ENCODE results near the gene SASH1. TPM values are rescaled to one million over a fixed set of nuclear protein-coding genes. Genes with fewer than 3 reads are reported as not detected.

Gene SASH1
- total RNA-seq, 1 donor from 2014 or later, result 86.4 TPM

- no peak overlapping the region for H3K27ac ChIP-seq
- no peaks in the 10 kb centered on the region for H3K9me3 ChIP-seq
- no peaks in the 10 kb centered on the region for H3K36me3 ChIP-seq
- no peak for TF ChIP-seq POLR2A (IDR thresholded peaks at IDR 0.05)
- no peak for TF ChIP-seq CTCF (IDR thresholded peaks at IDR 0.05)
- TF ChIP-seq POLR2AphosphoS5 (IDR thresholded peaks at IDR 0.05; ENCODE audit: insufficient read depth in 1 of 2, low read depth in 1 of 2), result no peak
- H3K27me3 ChIP-seq, result no peaks in the 10 kb centered on the region
- intact Hi-C loops (cut with DNase I), result no loop called here
- no peak for DNase-seq (ENCODE audit: extremely low spot score in 2 of 2)
- no peaks in the 10 kb centered on the region for H3K4me1 ChIP-seq
- no peak overlapping the region for H3K4me3 ChIP-seq
Observed at GRCh38 chr6:148590883-148591282, 248.2 kb downstream of the SASH1 start.

GRCh38 chr6:148591656-148592055 is 249.0 kb downstream of the SASH1 start:
- H3K27me3 ChIP-seq, result no peaks in the 10 kb centered on the region
- no peaks in the 10 kb centered on the region for H3K4me1 ChIP-seq
- no peaks in the 10 kb centered on the region for H3K9me3 ChIP-seq
- H3K36me3 ChIP-seq, result no peaks in the 10 kb centered on the region
- no peak for DNase-seq (ENCODE audit: extremely low spot score in 2 of 2)
- no peak overlapping the region for H3K27ac ChIP-seq
- TF ChIP-seq CTCF (IDR thresholded peaks at IDR 0.05) (no peak), POLR2A (IDR thresholded peaks at IDR 0.05) (no peak), POLR2AphosphoS5 (IDR thresholded peaks at IDR 0.05; ENCODE audit: insufficient read depth in 1 of 2, low read depth in 1 of 2) (no peak)
- intact Hi-C loops (cut with DNase I), result no loop called here
- H3K4me3 ChIP-seq, result no peak overlapping the region

DNA sequence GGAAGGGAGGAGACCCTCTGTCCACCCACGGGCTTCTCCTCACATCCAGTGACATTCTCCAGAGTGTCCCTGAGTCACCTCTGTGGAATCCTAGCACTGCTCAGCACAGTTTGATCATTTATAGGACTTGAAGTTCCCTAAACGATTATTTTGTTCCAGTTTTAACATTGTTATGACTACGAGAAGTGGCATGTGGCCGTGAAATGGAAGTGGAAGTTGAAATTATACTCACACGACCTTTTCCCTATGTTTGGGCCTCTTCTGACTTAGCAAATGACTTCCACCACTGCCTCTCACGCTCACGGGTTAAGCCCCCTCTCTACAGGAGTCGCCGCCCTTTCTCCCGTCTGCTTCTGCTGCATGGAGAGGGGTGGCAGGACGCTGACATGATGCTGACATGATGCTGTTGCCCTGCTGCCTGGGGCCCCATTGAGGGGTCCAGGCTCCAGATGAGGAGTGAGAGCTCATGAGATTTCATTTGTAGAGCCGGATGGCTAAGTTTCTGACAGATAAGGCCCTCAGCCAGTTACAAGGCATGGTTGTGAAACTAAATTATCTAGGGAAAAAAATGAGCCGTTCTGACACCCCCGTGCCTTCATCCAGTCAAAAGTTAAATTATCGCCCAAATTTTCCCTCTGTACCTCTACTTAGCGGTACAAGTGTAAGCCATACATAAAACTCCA is 250.6 kb downstream of the SASH1 start:
- no peaks in the 10 kb centered on the region for H3K9me3 ChIP-seq
- no peak for TF ChIP-seq POLR2AphosphoS5 (IDR thresholded peaks at IDR 0.05; ENCODE audit: insufficient read depth in 1 of 2, low read depth in 1 of 2)
- no peak for TF ChIP-seq POLR2A (IDR thresholded peaks at IDR 0.05)
- no peak for TF ChIP-seq CTCF (IDR thresholded peaks at IDR 0.05)
- no peaks in the 10 kb centered on the region for H3K4me1 ChIP-seq
- no peak for DNase-seq (ENCODE audit: extremely low spot score in 2 of 2)
- intact Hi-C loops (cut with DNase I), result no loop called here
- H3K27ac ChIP-seq, result no peak overlapping the region
- no peak overlapping the region for H3K4me3 ChIP-seq
- H3K36me3 ChIP-seq, result no peaks in the 10 kb centered on the region
- no peaks in the 10 kb centered on the region for H3K27me3 ChIP-seq

- no peaks in the 10 kb centered on the region for H3K4me1 ChIP-seq
- intact Hi-C loops (cut with DNase I), result no loop called here
- TF ChIP-seq POLR2A (IDR thresholded peaks at IDR 0.05), result no peak
- TF ChIP-seq POLR2AphosphoS5 (IDR thresholded peaks at IDR 0.05; ENCODE audit: insufficient read depth in 1 of 2, low read depth in 1 of 2), result no peak
- no peak for TF ChIP-seq CTCF (IDR thresholded peaks at IDR 0.05)
- H3K4me3 ChIP-seq, result no peak overlapping the region
- DNase-seq (ENCODE audit: extremely low spot score in 2 of 2), result no peak
- no peaks in the 10 kb centered on the region for H3K27me3 ChIP-seq
- no peak overlapping the region for H3K27ac ChIP-seq
- no peaks in the 10 kb centered on the region for H3K9me3 ChIP-seq
- no peaks in the 10 kb centered on the region for H3K36me3 ChIP-seq
Observed at GRCh38 chr6:148593813-148594170, 251.2 kb downstream of the SASH1 start.

DNA sequence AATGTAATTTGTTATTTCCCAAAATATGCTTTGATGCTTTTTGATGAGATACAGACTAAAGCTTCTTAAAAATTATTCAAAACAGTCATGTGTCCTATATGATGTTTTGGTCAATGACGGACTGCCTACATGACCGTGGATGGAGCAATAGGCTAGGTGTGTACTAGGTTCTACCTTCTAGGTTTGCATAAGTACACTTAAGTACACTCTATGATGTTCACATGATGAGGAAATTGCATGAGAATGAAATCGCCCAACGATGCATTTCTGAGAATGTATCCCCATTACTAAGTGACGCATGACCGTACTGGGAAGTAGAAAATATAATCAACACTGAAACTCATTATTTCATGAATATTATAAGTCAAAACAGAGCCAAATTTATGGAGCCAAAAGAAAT is 252.9 kb downstream of the SASH1 start:
- no peaks in the 10 kb centered on the region for H3K36me3 ChIP-seq

More for the DNA sequence above, 252.9 kb downstream of the SASH1 start:
- H3K27ac ChIP-seq, result no peak overlapping the region
- no peak overlapping the region for H3K4me3 ChIP-seq
- DNase-seq (ENCODE audit: extremely low spot score in 2 of 2), result no peak
- intact Hi-C loops (cut with DNase I), result no loop called here
- no peaks in the 10 kb centered on the region for H3K4me1 ChIP-seq
- no peaks in the 10 kb centered on the region for H3K27me3 ChIP-seq
- H3K9me3 ChIP-seq, result no peaks in the 10 kb centered on the region
- TF ChIP-seq CTCF (IDR thresholded peaks at IDR 0.05), result no peak
- TF ChIP-seq POLR2A (IDR thresholded peaks at IDR 0.05), result no peak
- no peak for TF ChIP-seq POLR2AphosphoS5 (IDR thresholded peaks at IDR 0.05; ENCODE audit: insufficient read depth in 1 of 2, low read depth in 1 of 2)
